RPMI8226 (cell line): Measurements from ENCODE around the gene PTRHD1.

ENCODE experiments used
- DNase-seq: peaks from one replicate; pipeline ENCODE4 v3.0.0-alpha.2; 2015

Gene PTRHD1

GRCh38 chr2:24830351-24830750 lies 37.2 kb upstream of the PTRHD1 start:
- DNase-seq = no peak

- no peak for DNase-seq
Observed at GRCh38 chr2:24828238-24828996, 35.2 kb upstream of the PTRHD1 start.

GRCh38 chr2:24827321-24828237 lies 34.4 kb upstream of the PTRHD1 start:
- DNase-seq = peak; percentile 70

- DNase-seq = no peak
Observed at GRCh38 chr2:24826773-24827145, 33.6 kb upstream of the PTRHD1 start.

GRCh38 chr2:24825883-24826772 lies 32.9 kb upstream of the PTRHD1 start:
- DNase-seq = no peak

- peak; percentile 15 for DNase-seq
Observed at GRCh38 chr2:24824966-24825882, 32.0 kb upstream of the PTRHD1 start.

- no peak for DNase-seq
Observed at GRCh38 chr2:24824071-24824588, 30.9 kb upstream of the PTRHD1 start.

- no peak for DNase-seq
Observed at GRCh38 chr2:24822049-24822706, 29.0 kb upstream of the PTRHD1 start.

- DNase-seq = no peak
Observed at GRCh38 chr2:24821433-24821891, 28.3 kb upstream of the PTRHD1 start.

GRCh38 chr2:24820598-24821432 lies 27.6 kb upstream of the PTRHD1 start:
- DNase-seq = no peak

GRCh38 chr2:24820175-24820513 lies 27.0 kb upstream of the PTRHD1 start:
- DNase-seq = no peak

GRCh38 chr2:24819442-24820174 lies 26.4 kb upstream of the PTRHD1 start:
- DNase-seq = no peak

GRCh38 chr2:24818721-24819167 lies 25.6 kb upstream of the PTRHD1 start:
- no peak for DNase-seq

- no peak for DNase-seq
Observed at GRCh38 chr2:24816884-24817283, 23.7 kb upstream of the PTRHD1 start.

- no peak for DNase-seq
Observed at GRCh38 chr2:24816404-24816803, 23.2 kb upstream of the PTRHD1 start.

- DNase-seq = no peak
Observed at GRCh38 chr2:24815171-24815570, 22.0 kb upstream of the PTRHD1 start.

GRCh38 chr2:24814516-24814915 lies 21.3 kb upstream of the PTRHD1 start:
- no peak for DNase-seq

GRCh38 chr2:24813691-24814137 lies 20.5 kb upstream of the PTRHD1 start:
- no peak for DNase-seq

- DNase-seq = no peak
Observed at GRCh38 chr2:24809316-24810007, 16.3 kb upstream of the PTRHD1 start.
